HG02763 (cell line): ENCODE results near the gene SH2D7.
A peak's percentile ranks its signal among the peaks of the same experiment; 100 is the strongest.
"Not testable (repeated sequence)": the region's sequence is repeated elsewhere in the genome, so short reads cannot be mapped to it uniquely, and the experiment has no call there.

ENCODE experiments used
- ATAC-seq: cut with Tn5 transposase; IDR thresholded peaks from one replicate; pipeline ENCODE4 v1.9.1; 2021; ENCODE audit warnings: mild to moderate bottlenecking, moderate library complexity; ENCODE audit not compliant: unreplicated experiment

SH2D7 gene

DNA sequence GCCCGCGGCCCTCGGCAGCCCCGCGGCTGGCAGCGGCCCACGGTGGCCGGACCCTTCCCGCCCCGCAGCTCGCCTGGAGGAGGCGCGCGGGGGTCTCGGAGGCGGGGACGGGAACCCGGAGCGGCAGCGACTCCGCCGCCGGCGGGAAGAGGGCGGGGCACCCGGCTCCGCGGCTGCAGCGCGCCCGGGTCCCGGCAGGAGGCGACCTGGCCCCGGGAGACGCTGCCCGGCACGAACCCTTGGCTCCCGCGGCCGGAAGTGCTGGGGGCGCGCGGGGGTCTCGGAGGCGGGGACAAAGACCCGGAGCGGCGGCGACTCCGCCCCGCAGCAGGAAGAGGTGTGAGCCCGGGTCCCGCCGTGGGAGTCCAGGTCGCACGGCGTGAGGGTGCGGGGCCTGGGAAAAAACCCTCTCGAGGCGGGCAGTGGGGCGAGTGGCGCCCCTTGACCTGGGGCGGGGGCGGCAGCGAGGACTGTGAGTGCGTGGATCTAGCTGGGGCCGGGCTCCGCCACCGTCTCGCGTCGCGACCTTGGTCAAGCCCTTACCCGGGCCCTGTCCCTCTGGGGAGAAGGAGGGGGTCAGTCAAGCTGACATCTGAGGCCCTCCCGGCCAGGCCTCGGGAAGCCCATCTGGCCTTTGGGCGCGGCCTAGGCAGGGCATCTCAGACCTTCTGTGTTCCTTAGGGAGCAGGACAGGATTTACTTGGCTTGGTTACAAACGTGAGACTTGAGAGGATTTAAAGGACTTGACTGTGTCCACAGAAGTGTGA lies 39.1 kb downstream of the SH2D7 start, which contains the start of gene CIB2:
Gene CIB2 (minus strand): TSS at position 151 of the 767 bp plus-strand sequence. CDS start 230 bp downstream, outside the sequence.
- peak; percentile 80 for ATAC-seq

DNA sequence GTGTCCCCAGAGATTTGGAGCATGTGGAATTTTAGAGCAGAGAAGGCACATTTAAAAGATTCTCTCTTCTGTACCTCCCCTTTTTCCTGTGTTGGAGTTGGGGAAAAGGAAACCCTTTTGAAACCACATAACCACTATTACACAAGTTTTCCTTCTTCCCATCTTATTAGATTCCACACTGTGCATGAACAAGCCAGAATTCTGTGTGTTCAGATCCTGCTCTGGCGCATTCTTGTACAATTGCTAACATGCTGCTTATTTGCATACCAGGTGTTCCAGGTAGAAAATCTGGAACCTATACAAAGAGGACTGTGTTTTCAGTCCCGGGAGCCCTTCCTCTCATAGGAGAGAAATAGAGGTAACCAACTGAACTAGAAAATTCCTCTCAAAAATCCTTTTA lies 41.4 kb downstream of the SH2D7 start:
- no peak for ATAC-seq

- ATAC-seq: no peak
Observed at GRCh38 chr15:78139578-78139977, 47.2 kb downstream of the SH2D7 start.

- no peak for ATAC-seq
Observed at GRCh38 chr15:78140292-78140691, 47.9 kb downstream of the SH2D7 start.

GRCh38 chr15:78142332-78142731 lies 50.0 kb downstream of the SH2D7 start:
- ATAC-seq: no peak

GRCh38 chr15:78146425-78147154 lies 54.2 kb downstream of the SH2D7 start:
- ATAC-seq: no peak

- ATAC-seq: no peak
Observed at GRCh38 chr15:78147566-78147965, 55.2 kb downstream of the SH2D7 start.

DNA sequence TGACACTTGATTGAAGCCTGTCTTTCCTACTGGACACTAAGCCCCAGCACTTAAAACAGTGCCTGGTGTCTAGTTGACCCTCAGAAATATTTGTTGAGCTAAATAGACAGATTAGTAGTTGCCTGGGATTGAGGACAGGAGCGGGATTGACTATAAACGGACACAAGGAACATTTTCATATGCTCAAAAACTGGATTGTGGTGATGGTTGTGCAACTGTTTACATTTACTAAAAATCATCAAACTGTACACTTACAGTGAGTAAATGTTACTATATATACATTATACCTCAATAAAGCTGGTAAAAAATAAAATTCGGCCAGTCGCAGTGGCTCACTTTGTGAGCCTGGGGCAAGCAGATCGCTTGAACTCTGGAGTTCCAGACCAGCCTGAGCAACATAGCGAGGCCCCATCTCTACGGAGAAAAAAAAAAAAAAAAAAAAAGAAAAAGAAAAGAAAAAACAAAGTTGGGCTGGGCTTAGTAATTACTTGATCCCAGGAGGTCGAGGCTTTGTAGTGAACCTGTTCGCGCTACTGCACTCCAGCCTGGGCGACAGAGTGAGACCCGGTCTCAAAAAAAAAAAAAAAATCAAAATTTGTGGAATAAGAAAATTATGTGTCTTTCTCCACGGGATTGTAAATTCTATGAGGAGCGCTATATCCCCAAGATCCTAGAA lies 56.2 kb downstream of the SH2D7 start:
- ATAC-seq: no peak

- ATAC-seq: peak; percentile 85
Observed at GRCh38 chr15:78149068-78149804, 56.9 kb downstream of the SH2D7 start, which contains the start of gene IDH3A. IDH3A (plus strand) TSS chr15:78149362; CDS start chr15:78149404, 42 bp downstream.

- no peak for ATAC-seq
Observed at GRCh38 chr15:78149805-78150751, 57.7 kb downstream of the SH2D7 start.

DNA sequence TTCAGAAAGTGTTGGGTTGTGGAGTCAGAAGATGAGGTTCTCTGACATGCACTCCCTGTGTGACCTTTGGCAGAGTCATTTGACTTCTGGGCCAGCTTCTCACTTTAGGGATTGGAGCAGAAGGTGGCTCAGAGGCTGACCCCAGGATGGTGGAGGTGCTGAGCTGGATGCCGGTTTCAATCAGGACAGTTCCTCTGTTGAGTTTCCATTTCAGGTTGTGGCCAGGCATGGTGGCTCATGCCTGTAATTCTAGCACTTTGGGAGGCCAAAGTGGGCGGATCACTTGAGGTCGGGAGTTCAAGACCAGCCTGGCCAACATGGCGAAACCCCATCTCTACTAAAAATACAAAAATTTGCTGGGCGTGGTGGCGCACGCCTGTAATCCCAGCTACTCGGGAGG lies 58.7 kb downstream of the SH2D7 start:
- not testable (repeated sequence) for ATAC-seq
